ENCODE measurements around the gene LRRC36.

The LRRC36 gene

DNA sequence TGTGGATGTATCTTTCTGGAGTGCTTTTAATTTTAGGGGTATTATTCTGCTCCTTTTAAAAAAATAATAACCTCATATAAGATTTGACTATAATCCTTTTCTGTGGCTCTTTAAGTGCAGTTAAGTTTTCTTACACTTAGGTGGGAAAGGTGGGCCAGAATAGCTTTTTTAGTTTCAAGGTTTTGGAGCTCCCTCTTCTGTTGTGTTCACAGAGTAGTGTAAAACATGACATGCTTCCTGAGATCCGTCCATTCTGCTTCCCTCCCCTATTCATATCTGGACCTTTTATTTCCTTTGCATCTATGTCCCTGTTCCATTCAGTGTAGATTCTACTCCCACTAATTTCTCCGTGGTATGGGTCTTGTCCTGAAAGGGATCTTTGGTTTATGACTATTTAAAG is 12.8 kb downstream of the LRRC36 start:
- TF ChIP-seq, protein P1, sequence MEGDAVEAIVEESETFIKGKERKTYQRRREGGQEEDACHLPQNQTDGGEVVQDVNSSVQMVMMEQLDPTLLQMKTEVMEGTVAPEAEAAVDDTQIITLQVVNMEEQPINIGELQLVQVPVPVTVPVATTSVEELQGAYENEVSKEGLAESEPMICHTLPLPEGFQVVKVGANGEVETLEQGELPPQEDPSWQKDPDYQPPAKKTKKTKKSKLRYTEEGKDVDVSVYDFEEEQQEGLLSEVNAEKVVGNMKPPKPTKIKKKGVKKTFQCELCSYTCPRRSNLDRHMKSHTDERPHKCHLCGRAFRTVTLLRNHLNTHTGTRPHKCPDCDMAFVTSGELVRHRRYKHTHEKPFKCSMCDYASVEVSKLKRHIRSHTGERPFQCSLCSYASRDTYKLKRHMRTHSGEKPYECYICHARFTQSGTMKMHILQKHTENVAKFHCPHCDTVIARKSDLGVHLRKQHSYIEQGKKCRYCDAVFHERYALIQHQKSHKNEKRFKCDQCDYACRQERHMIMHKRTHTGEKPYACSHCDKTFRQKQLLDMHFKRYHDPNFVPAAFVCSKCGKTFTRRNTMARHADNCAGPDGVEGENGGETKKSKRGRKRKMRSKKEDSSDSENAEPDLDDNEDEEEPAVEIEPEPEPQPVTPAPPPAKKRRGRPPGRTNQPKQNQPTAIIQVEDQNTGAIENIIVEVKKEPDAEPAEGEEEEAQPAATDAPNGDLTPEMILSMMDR (IDR thresholded peaks at IDR 0.05; ENCODE audit: insufficient read depth, low read length, poor library complexity, severe bottlenecking) = no peak
- TF ChIP-seq EZH2phosphoT487 (conservative IDR thresholded peaks at IDR 0.05; ENCODE audit: low read length) = no peak
- Histone ChIP-seq H3K9ac (ENCODE audit: low read length) (no peak overlapping the region), H3K36me3 (ENCODE audit: low read length) (no peaks in the 10 kb centered on the region), H3K9me2 (replicated peaks; ENCODE audit: insufficient read depth, low read length) (no peaks in the 10 kb centered on the region), H4K20me1 (ENCODE audit: low read depth, low read length) (no peaks in the 10 kb centered on the region), H3K4me2 (ENCODE audit: low read depth, low read length, poor library complexity, severe bottlenecking) (no peak overlapping the region), H3K27me3 (ENCODE audit: low read length) (no peaks in the 10 kb centered on the region), H3K4me3 (ENCODE audit: insufficient read depth, low read length, poor library complexity, severe bottlenecking) (no peak overlapping the region), H3K79me2 (ENCODE audit: insufficient read depth, low read length) (no peaks in the 10 kb centered on the region), H3K27ac (ENCODE audit: low read depth, low read length) (no peak overlapping the region), H2AFZ (ENCODE audit: low read depth, low read length, severe bottlenecking) (no peak overlapping the region), H3F3A (ENCODE audit: insufficient read depth) (no peaks in the 10 kb centered on the region), H3K9me3 (ENCODE audit: insufficient read depth, low read length) (no peaks in the 10 kb centered on the region)

DNA sequence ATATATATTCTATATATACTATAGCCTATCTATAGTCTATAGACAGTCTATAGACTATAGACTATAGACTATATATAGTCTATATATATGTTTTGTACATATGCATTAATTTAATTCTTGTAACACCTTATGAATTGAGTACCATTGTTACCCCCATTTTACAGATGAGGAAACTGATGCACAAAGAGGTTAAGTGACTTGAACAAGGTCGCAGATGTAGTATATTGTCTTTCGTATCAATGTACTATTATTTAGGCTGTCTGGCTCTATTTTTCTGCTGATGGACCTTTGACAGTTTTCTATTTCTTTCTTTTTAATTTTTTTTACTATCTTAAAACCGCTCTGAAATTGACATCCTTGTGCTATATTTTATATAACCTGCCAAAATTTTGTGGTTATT is 14.6 kb downstream of the LRRC36 start:
- Histone ChIP-seq H3K4me2 (ENCODE audit: low read depth, low read length, poor library complexity, severe bottlenecking) (no peak overlapping the region), H3F3A (ENCODE audit: insufficient read depth) (no peaks in the 10 kb centered on the region), H3K79me2 (ENCODE audit: insufficient read depth, low read length) (no peaks in the 10 kb centered on the region), H4K20me1 (ENCODE audit: low read depth, low read length) (no peaks in the 10 kb centered on the region), H3K9ac (ENCODE audit: low read length) (no peak overlapping the region), H3K9me2 (replicated peaks; ENCODE audit: insufficient read depth, low read length) (no peaks in the 10 kb centered on the region), H3K4me3 (ENCODE audit: insufficient read depth, low read length, poor library complexity, severe bottlenecking) (no peak overlapping the region), H3K27ac (ENCODE audit: low read depth, low read length) (no peak overlapping the region), H3K36me3 (ENCODE audit: low read length) (no peaks in the 10 kb centered on the region), H2AFZ (ENCODE audit: low read depth, low read length, severe bottlenecking) (no peak overlapping the region), H3K9me3 (ENCODE audit: insufficient read depth, low read length) (no peaks in the 10 kb centered on the region), H3K27me3 (ENCODE audit: low read length) (no peaks in the 10 kb centered on the region)
- TF ChIP-seq, protein P1 (IDR thresholded peaks at IDR 0.05; ENCODE audit: insufficient read depth, low read length, poor library complexity, severe bottlenecking) = no peak
- TF ChIP-seq EZH2phosphoT487 (conservative IDR thresholded peaks at IDR 0.05; ENCODE audit: low read length) = no peak

DNA sequence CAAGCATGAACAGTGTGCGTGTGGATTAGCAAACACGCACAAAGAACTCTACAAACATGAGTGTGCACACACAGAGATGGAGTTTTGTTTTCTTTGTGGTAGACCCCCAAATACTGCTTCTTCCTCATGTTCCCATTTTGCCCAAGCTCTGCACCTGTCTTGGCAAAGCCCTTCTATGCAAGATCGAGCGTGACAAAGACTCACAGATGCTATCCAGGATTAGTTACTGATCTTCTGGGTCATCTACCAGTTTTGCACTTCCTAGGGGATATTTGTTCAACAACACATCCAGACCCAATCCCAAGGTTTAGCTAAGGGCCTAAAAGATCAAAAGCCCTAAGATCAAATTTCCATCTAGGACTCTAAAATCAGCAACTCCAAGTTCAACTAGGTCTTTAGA is 16.0 kb downstream of the LRRC36 start:
- Histone ChIP-seq H3K4me3 (ENCODE audit: insufficient read depth, low read length, poor library complexity, severe bottlenecking) (no peak overlapping the region), H3K9ac (ENCODE audit: low read length) (no peak overlapping the region), H3F3A (ENCODE audit: insufficient read depth) (no peaks in the 10 kb centered on the region), H3K27me3 (ENCODE audit: low read length) (no peaks in the 10 kb centered on the region), H3K79me2 (ENCODE audit: insufficient read depth, low read length) (no peaks in the 10 kb centered on the region), H3K36me3 (ENCODE audit: low read length) (no peaks in the 10 kb centered on the region), H4K20me1 (ENCODE audit: low read depth, low read length) (no peaks in the 10 kb centered on the region), H3K4me2 (ENCODE audit: low read depth, low read length, poor library complexity, severe bottlenecking) (no peak overlapping the region), H3K27ac (ENCODE audit: low read depth, low read length) (no peak overlapping the region), H2AFZ (ENCODE audit: low read depth, low read length, severe bottlenecking) (no peak overlapping the region), H3K9me2 (replicated peaks; ENCODE audit: insufficient read depth, low read length) (no peaks in the 10 kb centered on the region), H3K9me3 (ENCODE audit: insufficient read depth, low read length) (no peaks in the 10 kb centered on the region)
- TF ChIP-seq EZH2phosphoT487 (conservative IDR thresholded peaks at IDR 0.05; ENCODE audit: low read length) = no peak
- TF ChIP-seq, protein P1 (IDR thresholded peaks at IDR 0.05; ENCODE audit: insufficient read depth, low read length, poor library complexity, severe bottlenecking) = no peak

Measured in SU-DHL-6 (cell line).